Effector CD8-positive, alpha-beta T cell (primary cell): ENCODE results near the gene UFM1.
"Not testable (repeated sequence)": the region's sequence is repeated elsewhere in the genome, so short reads cannot be mapped to it uniquely, and the experiment has no call there.

Experiments used
- DNase-seq: peaks from one replicate; lab custom pipeline; 2025; lab: John Stamatoyannopoulos, UW
- total RNA-seq, 4 experiments: gene quantifications; one replicate each; lab custom pipeline; 2026; lab: John Stamatoyannopoulos, UW

UFM1 gene
- total RNA-seq: 81.9 to 145 (median 105) reads per million in 4 experiments

- peak; percentile 72 for DNase-seq
Observed at GRCh38 chr13:38349390-38350113, at the start of gene UFM1. TSS of gene UFM1 (plus strand) at chr13:38349851. CDS start at chr13:38349920, 69 bp downstream.

- DNase-seq: no peak
Observed at GRCh38 chr13:38301236-38301635, 48.4 kb upstream of the UFM1 start.

- no peak for DNase-seq
Observed at GRCh38 chr13:38303816-38304320, 45.8 kb upstream of the UFM1 start.

- DNase-seq: no peak
Observed at GRCh38 chr13:38308736-38309135, 40.9 kb upstream of the UFM1 start.

- no peak for DNase-seq
Observed at GRCh38 chr13:38309397-38309796, 40.3 kb upstream of the UFM1 start.

GRCh38 chr13:38311175-38311574, 38.5 kb upstream of the UFM1 start:
- not testable (repeated sequence) for DNase-seq

GRCh38 chr13:38316129-38316528, 33.5 kb upstream of the UFM1 start:
- no peak for DNase-seq

- DNase-seq: no peak
Observed at GRCh38 chr13:38321654-38322053, 28.0 kb upstream of the UFM1 start.

- no peak for DNase-seq
Observed at GRCh38 chr13:38325426-38325825, 24.2 kb upstream of the UFM1 start.

- DNase-seq: no peak
Observed at GRCh38 chr13:38328699-38329098, 21.0 kb upstream of the UFM1 start.

- no peak for DNase-seq
Observed at GRCh38 chr13:38334845-38335244, 14.8 kb upstream of the UFM1 start.

- DNase-seq: no peak
Observed at GRCh38 chr13:38338089-38338488, 11.6 kb upstream of the UFM1 start.

GRCh38 chr13:38340624-38341023, 9.0 kb upstream of the UFM1 start:
- no peak for DNase-seq

- no peak for DNase-seq
Observed at GRCh38 chr13:38341149-38341692, 8.4 kb upstream of the UFM1 start.

- no peak for DNase-seq
Observed at GRCh38 chr13:38346764-38347163, 2.9 kb upstream of the UFM1 start.

- DNase-seq: no peak
Observed at GRCh38 chr13:38348861-38349389, 726 bp upstream of the UFM1 start.

GRCh38 chr13:38350114-38350617, 515 bp downstream of the UFM1 start:
- DNase-seq: peak; percentile 21

- DNase-seq: no peak
Observed at GRCh38 chr13:38355595-38356119, 6.0 kb downstream of the UFM1 start.

- DNase-seq: no peak
Observed at GRCh38 chr13:38358684-38359083, 9.0 kb downstream of the UFM1 start.

GRCh38 chr13:38361542-38362262, 12.1 kb downstream of the UFM1 start:
- DNase-seq: no peak

GRCh38 chr13:38363219-38363618, 13.6 kb downstream of the UFM1 start:
- DNase-seq: no peak

- DNase-seq: not testable (repeated sequence)
Observed at GRCh38 chr13:38363746-38364145, 14.1 kb downstream of the UFM1 start.
